Activated CD4-positive, alpha-beta T cell treated with anti-CD3 and anti-CD28 coated beads, Interleukin-2, amount 50 U/mL, for 24 hours (primary cell): ENCODE data around the gene TRNP1.
"Not testable (repeated sequence)": the region's sequence is repeated elsewhere in the genome, so short reads cannot be mapped to it uniquely, and the experiment has no call there.

Experiments
- DNase-seq, 2 donors: peaks; one replicate each; pipeline ENCODE4 v3.0.0-alpha.2; 2020; ENCODE audit warnings: low read depth in 1 of 2, low spot score in 1 of 2

The TRNP1 gene

DNA sequence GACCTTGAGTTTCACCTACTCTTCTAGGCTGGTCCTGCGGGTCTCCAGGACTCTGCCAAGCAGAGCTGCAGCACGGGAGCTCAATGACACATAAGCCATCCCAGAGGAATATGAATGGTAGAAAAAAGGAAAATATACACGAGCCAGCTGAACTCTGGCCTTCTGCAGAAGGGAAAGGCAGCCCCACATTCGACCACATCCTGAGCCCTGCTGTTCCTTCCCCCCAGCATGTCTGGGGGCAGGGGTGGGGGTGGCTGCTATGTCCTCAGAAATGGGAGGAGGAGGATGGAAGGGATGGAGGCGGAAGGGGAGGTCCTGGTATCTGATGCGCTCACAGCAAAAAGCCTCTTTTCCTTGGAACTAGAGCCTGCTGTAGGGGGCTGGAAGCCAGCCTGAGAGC, 21.1 kb upstream of the TRNP1 start:
- no peak for DNase-seq

DNA sequence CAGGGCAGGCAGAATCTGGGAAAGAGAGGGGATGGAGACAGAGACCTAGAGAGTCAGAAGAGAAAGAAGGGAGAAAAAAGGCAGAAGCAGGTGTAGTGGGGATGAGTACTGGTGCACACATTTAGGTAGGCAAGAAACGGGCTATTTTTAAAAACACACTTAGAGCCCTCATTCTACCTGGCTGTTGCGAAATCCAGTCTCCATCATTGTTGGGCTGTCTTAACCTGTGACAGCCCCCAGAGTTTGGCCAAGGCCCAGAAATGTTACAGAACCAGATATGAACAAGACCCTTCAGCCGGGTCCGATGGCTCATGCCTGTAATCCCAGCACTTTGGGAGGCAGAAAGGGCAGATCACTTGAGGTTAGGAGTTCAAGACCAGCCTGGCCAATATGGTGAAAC, 20.7 kb upstream of the TRNP1 start:
- DNase-seq, result no peak

DNA sequence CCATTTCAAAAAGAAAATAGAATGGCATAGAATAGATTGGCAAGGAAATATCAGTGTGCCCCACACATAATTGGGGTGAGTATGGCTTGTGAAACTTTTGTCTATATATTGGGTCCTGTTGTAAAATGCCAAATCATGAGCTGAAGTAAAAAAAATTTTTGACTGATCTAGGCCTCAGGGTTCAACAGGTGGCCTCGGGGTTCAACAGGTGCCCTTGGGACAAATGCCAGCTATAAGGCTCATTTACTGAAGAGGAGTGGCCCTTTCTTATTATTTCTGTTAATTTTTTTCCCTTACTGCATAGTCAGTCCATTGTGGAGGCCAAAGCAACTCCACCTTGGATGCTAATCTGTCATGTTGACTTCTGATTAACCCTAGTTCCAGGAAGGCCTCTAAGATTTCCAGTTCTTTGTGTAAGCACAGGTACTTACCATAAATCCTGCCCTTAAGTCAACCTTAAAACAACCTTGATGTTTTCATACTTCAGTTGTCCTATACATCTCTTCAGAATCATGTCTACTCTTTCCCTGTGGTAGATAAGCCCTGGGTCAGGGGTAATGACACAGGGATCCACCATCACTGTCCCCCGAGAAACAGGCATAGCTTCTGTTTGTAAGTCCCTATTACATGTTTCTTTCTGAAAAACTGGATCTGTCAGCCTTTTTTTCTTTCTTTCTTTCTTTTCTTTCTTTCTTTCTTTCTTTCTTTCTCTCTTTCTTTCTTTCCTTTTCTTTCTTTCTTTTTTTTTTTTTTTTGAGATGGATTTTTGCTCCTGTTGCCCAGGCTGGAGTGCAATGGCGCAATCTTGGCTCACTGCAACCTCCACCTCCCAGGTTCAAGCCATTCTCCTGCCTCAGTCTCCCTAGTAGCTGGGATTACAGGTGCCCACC, 16.6 kb upstream of the TRNP1 start:
- DNase-seq, result no peak

DNA sequence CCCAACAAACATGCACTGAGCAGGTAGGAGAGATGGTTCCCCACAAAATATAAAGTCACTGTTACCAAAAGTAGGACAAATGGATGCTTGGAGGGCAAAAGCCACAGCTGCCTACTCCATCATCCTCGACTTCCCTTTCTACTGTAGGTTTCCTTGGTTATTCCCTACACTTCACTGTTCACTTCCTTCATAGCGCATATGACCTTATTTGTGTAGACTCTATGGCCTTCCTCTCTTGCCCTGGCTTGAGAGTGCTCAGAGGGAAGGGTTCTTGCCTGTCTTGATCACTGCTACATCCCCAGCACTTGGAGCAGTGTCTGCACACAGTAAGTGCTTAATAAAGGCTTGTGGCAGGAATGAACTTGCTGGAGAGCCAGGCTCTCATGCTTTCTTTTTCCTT, 14.6 kb upstream of the TRNP1 start:
- DNase-seq, result no peak

DNA sequence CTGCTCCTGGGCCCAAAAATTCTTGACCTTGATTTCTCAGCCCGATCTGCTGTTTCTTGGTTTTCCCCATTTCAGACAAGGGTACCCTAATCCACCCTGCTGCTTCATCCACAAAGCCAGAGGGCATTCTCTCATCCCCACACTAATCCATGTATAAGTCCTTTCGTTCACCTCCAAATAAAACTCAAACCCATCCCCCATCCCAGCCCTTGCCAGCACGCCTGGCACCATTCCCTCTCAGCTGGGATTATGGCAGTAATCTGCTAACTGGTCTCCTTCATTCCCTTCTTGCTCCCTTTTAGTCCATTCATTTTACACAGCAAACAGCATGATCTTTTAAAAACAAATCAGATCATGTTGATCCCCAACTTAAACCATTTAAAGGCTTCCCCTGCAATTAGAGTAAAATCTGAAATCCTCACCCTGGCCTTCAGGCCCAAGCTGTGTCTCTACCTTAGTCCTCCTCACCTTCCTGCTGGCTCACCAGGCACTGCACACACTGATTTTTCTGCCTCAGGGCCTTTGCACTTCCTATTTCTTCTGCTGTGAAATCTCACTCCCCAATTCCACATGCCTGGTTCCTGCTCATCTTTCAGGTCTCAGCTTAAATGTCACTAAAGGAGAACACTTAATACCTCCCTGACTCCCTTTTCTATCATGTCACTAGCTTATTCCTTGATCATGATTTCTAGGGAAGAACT, 12.2 kb upstream of the TRNP1 start:
- DNase-seq, result no peak

DNA sequence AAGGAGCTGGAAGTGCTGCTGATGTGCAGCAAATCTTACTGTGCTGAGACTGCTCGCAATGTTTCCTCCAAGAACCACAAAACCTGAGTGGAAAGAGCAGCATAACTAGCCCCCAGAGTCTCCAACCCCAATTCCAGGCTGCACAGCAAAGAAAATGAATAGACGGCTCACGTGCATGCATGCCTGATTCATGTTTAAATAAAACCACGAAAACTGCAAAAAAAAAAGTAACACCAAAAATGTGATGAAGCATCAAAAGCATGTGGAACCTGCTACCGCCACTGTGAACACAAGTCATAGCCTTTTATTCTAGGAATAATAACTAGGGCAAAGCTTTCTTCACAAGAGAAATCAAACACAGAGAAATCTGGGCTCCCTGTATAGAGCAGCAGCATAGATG, 9.6 kb upstream of the TRNP1 start:
- no peak for DNase-seq

DNA sequence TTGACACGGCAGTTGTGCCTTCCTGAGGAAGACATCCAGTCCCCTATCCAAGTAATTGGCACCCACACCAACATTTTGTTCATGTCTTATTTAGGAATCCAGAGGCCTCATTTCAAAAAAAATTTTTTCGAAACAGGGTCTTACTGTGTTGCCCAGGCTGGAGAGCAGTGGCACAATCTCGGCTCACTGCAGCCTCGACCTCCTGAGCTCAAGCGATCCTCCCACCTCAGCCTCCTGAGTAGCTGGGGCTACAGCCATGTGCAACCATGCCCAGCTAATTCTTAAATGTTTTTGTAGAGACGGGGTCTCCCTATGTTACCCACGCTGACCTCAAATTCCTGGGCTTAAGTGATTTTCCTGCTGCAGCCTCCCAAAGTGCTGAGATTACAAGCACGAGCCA, 9.2 kb upstream of the TRNP1 start:
- no peak for DNase-seq

DNA sequence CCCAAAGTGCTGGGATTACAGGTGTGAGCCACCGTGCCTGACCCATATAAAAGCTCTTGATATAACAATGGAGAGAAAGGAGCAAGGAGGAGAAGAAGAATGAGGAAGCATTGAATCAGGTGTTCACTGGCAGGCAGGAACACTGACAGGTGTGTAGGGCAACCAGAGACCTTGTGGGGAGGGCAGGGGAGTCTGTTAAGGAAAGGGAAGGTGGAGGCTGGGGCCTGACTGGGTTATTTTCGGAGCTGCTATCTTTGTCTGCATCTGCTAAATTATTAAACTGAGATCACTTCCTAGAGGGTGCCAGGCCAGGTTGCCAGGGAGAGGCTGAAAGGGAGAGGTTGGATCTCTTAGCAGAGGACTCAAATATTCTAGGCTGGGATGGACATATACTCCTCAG, 6.8 kb upstream of the TRNP1 start:
- no peak for DNase-seq

DNA sequence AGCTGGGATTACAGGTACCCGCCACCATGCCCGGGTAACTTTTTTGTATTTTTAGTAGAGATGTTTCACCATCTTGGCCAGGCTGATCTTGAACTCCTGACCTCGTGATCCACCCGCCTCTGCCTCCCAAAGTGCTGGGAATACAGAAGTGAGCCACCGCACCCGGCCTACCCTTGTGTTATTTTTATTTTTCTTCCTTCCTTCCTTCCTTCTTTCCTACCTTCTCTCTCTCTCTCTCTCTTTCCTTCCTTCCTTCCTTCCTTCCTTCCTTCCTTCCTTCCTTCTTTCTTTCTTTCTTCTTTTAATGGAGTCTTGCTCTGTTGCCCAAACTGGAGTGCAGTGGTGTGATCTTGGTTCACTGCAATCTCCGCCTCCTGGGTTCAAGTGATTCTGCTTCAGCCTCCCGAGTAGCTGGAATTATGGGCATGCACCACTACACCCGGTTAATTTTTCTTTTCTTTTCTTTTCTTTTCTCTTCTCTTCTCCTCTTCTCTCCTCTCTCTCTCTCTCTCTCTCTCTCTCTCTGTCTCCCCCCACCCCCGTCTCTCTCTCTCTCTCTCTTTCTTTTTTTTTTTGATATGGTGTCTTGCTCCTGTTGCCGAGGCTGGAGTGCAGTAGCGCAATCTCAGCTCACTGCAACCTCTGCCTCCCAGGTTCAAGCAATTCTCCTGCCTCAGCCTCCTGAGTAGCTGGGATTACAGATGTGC, 3.9 kb upstream of the TRNP1 start:
- DNase-seq, result not testable (repeated sequence)

DNA sequence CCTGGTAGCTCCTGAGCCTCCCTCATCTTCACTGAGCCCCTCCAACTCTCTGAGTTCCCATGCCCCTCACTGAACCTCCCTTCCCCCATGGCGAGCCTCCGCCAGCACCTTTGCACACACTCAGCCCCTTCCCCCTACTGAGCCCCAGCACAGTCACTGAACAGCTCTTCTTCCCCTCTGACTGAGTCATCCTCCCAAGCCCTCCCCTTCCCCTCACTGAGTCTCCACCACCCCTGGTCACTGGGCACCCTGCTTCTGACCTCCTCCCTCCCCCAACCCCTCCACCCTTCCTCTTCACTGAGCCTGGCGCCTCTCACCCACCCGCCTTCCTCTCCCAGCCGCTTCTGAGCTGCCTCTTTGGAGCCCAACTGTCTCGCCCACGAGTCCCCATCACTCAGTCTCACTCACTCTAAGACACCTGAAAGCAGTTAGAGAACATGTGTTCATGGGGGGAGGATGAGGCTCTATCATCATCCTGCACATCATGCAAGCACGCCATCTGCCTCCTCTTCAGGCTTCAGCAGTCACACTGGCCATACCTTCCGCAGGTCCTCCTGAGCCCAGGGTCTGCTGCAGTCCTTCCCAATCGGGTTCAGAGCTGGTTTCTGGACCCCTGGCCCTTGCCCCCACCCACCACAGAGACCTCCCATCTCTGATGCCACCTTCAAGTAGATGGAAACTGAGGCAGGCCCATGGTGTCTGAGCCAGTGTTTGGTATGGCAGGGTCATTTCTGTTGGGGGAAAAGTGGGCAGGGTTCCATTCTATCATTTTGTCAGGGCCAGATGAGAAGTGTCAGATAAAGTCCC, 2.0 kb upstream of the TRNP1 start:
- DNase-seq, result no peak

DNA sequence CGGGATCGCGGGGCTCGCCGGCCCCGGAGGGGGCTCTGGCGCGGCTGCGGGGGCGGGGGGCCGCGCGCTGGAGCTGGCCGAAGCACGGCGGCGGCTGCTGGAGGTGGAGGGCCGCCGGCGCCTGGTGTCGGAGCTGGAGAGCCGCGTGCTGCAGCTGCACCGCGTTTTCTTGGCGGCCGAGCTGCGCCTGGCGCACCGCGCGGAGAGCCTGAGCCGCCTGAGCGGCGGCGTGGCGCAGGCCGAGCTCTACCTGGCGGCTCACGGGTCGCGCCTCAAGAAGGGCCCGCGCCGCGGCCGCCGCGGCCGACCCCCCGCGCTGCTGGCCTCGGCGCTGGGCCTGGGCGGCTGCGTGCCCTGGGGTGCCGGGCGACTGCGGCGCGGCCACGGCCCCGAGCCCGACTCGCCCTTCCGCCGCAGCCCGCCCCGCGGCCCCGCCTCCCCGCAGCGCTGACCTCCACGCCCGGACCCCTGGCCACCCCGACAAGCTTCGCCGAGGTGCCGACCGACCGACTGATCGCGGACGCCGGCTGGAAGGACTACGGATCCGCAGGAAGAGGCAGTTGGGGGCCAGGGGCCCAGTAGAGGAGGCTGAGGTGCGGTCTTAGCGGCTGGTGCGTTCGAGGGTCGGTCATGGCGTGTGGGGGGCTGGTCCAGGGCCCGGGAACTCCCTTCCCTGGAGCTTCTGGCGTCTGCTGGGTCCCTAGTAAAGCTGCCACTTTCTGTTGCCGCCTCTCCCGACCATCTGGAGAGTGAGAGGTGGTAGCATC, 711 bp downstream of the TRNP1 start:
- peak in 1 of 2 donors; percentile 13 for DNase-seq

DNA sequence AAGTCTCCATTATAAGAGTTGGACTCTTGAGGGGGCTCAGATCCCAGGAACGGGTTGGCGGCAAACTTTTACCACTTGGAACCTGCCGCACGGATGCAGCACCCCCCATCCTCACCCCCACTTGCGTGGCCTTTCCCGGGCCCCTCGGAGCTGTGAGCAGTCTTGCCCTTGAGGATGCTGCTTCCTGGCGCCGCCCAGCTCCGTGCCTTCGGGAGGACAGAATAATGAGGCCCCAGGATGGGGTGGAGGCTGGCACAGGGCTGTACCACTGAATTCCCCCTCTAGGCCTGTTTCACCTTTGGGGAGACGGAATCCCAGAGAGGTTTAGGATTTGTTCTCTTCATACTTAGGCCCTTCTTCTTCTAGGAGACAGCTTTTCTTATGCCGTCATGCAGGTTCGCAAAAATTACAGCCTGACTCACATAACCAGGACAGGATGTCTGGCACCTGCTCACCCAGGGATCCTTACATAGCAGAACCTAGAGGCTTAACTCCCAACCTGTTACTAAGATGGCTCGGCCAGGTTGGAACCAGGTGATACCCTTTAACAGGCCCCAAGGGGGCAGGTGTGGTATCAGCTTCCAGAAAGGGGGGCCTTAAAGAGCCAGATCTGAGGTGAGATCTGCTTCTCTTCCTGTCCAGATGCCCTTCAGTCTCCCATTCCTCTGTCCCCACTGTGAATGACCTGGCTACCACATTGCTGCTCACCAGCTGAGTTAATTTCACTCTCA, 1.5 kb downstream of the TRNP1 start:
- DNase-seq, result no peak

DNA sequence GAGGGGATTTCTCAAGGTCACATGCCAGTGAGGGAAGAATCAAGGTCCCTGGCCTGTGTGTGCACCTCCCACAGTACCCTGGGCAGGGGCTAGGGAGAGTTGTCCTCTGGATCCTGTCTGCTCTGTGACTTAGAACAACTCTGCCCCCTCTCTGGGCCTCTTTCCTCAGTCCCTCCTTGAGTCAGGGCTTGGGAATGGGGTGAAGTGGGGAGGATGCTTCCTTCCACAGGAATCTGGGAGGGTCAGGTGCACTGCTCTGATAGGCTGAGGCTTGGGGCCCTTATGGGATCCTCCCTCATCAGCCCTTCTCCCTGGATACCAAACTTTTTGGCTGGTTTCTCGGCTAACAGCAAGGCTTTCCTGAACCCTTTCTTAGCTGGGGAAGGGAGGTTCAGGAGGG, 2.5 kb downstream of the TRNP1 start:
- DNase-seq, result no peak

DNA sequence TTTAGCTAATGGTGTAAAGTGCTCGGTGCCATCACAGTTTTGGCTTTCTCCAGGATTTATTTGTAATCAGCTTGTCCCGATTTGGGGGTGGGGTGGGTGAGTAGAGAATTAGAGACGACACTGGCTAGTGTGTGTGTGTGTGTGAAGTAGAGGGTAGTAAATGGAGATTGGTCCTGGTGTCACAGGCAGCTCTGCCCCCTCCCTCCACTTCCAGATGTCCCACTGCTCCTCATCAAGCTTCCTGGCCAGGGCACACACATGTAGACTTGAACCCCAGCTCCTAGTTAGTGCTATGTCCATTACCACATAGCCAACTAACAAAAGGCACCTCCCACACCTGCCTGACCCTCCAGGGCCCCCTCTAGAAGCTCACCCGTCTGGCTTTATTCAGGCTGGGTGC, 3.2 kb downstream of the TRNP1 start:
- DNase-seq, result no peak

DNA sequence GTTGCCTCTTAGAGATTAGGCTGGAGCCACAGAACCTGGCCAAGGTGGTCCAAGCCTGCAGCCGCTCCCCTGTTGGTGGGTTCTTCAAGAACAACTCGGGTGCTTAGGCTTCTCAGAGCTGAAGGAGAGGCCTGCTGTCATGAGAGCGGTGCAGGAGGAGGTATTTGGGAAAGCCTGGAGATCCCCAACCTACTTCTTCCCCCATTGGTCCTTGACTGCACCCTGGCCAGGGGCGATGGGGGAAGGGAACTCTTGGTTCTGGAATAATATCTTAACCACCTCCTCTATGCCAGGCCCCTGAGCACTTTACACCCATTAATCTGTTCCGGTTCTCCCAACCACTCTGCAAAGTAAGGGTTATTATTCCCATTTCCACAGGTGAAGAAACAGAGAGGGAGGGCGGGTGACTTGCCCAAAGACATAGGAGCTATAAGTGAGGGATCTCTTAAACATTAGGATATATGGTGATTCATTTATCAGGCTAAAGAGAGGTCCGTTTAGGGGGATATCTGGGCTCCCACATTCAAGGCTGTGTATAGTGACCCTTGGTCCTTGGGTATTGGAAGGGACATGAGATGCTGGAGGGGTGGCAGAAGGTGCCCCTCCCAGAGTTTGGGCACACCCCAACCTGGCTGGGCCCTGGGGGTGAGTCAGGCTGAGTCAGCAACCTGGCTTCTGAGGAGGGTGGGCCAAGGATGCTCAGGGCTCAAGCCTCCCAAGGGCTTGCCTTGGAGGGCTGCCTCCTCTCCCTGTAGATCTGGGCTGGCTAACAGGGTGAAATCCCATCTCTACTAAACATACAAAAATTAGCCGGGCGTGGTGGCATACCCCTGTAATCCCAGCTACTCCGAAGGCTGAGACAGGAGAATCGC, 5.2 kb downstream of the TRNP1 start:
- DNase-seq, result no peak

DNA sequence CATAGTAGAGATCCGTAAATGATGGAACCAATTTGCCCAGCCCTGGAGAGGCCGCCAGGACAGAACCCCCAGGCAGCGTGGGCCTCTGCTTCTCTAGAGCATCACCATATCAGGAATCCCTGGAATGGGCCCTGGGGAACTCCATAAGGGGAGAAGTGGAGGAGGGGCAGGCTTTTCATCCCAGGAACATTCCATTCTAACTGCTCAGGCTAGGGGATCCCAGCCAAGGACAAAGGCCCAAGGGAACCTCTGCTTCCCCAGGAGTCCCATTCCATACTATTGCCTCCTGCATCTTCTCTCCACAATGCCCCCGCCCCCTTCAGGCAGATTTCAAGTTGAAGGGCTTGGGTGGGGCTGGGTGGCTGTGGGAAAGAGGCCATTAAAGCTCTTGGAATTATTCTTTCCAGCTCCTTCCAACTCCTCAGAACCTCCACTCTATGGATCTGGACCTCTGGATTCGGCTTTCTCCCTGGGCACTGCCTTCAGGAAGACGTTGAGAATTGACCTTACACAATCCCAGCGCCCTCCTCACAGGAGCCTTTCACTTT, 6.0 kb downstream of the TRNP1 start:
- DNase-seq, result no peak

DNA sequence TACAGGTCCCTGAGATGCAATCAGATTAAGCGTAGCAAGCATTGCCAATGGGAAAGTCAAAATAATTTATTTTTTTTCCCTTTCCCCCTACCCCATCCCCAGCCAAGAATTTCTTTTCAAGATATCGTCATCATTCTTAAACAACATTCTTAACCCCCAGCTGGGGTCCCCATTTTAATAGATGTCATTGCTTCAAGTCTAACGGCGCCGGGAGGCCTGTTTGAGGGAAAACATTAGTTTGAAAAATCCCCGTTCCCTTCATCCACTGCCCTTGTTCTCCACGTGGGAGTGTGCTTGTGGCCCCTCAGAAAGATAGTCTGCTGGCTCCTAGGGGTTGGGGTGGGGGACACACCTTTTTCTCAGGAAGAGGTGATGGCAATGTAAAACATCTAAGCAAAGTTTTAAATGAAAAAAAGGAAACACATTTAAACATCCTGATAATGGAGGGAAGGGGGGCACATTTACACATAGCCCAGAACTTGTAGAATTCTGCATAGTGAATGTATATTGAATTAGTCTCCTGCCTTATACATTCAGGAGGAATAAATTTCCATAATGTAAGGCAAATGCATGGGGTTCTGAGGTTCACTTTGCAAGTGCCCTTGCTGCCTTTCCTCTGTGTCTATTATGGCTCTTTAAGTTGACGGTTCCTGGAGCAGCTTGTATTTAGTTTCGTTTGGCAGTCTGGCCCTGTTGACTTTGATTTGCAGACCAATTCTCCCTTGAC, 6.8 kb downstream of the TRNP1 start:
- no peak for DNase-seq
